Erythroblast (primary cell): ENCODE data around the gene NLGN3.

Experiments
- GATA1 ChIP-seq: IDR thresholded peaks from 2 replicates; pipeline ENCODE4 v1.6.1; 2011; ENCODE audit warnings: low read depth, mild to moderate bottlenecking, control low read depth, low read length, moderate library complexity
- POLR2A ChIP-seq: IDR thresholded peaks from 2 replicates; pipeline ENCODE4 v1.6.1; 2011; ENCODE audit warnings: mild to moderate bottlenecking, low read length

GRCh38 chrX:71170660-71171059 lies 26.0 kb downstream of the NLGN3 start:
- TF ChIP-seq POLR2A (no peak), GATA1 (no peak)
